Measurements from ENCODE around the gene ALG1.
"Not testable (repeated sequence)": the region's sequence is repeated elsewhere in the genome, so short reads cannot be mapped to it uniquely, and the experiment has no call there.

The ALG1 gene

DNA sequence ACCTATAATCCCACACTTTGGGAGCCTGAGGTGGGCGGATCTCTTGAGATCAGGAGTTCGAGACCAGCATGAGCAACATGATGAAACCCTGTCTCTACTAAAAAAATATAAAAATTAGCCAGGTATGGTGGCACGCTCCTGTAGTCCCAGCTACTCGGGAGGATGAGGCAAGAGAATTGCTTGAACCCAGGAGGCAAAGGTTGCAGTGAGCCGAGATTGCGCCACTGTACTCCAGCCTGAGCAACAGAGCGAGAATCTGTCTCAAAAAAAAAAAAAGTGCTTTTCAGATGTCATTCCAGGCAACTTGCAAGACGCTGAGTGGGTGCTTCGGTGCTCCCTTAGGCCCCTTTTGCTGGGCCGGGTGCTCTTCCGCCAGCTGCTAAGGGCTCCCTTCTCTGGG, 27.1 kb upstream of the ALG1 start:
- not testable (repeated sequence) for DNase-seq (ENCODE audit: low read depth in 1 of 2, low spot score in 1 of 2)

DNA sequence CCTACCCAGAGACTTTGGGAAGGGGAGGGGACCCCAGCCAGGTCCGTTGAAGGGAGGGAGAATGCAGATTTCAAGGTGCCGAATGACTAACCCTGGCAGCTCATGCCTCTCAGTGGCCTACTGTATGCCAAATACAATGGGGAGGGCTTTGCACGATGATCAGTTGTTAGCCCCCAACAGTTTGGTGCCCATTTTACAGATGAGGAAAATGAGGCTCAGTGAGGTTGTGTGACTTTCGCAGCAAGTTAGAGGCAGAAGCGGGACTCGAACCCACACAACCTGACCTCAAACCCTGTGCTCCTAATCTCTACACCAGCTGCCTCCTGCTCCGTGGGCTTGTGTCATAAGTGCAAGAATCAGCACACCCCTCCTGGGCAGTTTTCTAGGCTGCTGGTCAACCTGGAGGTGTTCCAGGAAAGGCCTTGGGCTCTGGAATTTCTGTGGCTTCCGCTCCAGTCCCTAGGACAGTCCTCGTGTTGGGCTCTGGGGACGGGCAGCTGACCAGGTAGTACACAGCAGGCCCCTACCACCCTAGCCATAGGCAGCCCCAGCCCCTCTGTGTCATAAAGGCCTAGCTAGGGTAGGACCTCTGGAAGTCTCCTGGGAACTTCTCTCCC, 26.0 kb upstream of the ALG1 start:
- no peak for DNase-seq (ENCODE audit: low read depth in 1 of 2, low spot score in 1 of 2)

DNA sequence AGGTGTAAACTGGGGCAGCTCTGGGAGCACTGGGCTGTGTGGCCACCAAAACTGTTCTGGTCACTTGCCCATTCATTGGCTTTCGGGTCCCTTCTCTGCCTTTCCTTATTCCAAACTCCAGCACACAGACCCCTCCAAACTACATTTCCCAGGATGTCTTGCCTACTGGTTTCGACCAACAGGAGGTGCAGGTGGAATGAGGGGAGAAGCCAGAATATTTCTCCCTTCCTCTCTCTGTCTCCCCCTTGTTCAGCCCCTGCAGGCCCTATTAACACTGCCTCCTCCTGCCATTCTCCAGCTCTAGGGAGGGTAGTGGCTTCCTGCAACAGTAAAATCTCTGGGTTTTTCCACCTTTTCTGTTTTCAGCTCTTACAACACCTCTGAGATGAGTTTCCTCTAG, 24.7 kb upstream of the ALG1 start:
- DNase-seq (ENCODE audit: low read depth in 1 of 2, low spot score in 1 of 2) = no peak

DNA sequence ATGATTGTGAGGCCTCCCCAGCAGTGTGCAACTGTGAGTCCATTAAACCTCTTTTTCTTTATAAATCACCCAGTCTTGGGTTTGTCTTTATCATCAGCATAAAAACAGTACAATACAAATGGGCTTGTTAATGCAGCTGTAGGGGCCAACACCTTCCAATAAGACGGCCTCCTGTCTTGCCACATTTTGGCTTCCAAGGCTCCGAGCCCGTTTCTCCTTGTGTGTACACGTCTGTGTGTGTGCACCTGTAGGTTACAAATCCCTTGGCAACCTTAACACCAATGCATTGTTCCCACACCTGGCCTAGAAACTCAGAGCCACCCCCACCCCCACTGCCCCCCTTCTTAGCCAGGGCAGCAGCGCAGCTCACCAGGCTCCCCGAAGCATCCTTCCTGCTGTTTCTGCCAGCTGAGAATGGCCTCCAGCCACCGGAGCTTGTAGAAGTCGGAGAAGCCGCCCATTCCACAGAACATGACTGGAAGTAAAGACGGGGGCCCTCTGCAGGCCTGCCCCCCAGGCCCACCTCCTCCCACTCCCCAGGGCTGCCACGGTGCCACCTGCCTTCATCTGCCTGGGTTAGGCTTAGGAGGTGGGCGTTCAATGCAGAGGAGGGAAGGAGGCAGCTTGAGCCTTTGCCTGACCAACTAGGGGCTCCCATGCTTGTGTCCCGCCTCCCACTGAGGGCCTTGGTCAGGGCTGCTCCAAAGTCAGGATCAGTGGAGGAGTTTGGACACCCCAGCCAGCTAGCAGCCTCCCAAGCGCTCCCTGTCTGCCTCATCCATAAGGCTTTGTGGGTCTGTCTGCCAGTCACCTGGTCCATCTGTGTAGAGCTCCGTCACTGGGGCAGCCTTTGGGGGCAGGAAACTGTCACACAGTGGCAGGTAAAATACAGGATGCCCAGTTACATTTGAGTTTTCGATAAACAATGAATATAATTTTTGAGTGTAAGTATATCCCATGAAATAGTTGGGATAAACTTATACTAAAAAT, 16.5 kb upstream of the ALG1 start:
- DNase-seq (ENCODE audit: low read depth in 1 of 2, low spot score in 1 of 2) = no peak

DNA sequence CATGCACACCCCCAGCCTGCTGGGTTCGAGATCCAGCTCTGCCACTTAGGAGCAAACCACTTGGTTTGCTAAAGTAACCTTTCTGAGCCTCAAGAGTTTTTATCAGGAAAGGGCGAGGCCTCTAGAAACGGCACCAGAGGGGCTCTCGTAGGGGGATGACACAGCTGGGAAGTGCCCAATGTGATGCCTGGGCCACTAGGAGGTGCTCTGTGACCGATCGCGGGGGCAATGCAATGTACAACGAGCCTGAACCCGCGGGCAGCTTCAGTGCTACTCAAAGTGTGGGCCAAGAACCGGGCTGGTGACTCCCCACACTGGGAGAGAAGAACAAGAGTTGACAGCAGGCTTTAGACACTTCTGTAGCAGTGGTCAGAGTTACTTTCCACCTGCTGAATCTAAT, 15.3 kb upstream of the ALG1 start:
- no peak for DNase-seq (ENCODE audit: low read depth in 1 of 2, low spot score in 1 of 2)

DNA sequence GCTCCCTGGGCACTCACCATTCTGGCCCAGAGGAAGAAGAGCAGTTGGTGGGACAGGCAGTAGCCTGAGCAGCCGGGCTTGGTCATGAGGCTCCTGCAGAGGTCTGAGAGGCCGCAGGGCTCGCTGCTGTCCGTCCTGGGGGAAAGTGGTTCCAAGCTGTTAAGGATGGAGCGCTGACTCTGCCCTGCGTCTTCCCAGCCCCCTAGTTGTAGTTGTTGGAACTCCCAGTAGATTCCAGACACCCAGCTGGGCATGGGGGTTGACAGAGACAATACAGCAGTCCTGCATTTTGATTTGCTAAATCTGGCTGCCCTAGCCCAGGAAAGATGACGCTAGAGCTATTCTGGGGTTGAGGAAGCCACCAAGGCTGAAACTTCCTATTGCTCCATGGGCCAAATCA, 13.2 kb upstream of the ALG1 start:
- DNase-seq (ENCODE audit: low read depth in 1 of 2, low spot score in 1 of 2) = no peak

DNA sequence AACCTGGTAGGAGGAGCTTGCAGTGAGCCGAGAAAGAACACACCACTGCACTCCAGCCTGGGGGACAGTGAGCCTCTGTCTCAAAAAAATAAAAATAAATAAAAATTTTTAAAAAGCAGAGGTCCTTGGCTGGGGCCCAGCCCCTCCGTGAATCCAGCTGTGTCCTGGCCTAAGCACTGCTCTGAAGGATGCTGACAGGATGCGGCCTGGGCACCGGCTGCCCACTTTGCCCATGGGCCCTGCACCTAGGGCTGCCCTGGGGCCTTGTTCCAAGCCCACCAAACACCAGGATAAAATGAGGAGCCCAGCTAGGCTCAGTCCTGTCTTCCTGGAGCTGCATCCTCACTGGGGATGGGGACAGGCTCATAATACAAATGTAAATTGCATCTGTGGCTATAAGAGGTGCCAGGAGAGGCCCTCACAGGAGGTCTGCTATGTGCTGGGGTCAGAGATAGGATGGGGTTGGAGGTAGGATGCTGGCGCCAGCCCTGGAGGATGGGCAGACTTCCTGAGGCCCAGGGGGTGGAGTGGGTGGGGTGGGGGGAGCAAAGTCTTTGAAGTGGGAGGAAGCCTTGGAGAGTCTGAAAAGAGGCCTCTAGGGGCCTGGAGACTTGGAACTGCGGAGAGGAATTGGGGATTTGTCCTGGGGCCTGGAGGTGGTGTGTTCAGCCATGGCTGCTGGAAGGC, 12.1 kb upstream of the ALG1 start:
- no peak for DNase-seq (ENCODE audit: low read depth in 1 of 2, low spot score in 1 of 2)

DNA sequence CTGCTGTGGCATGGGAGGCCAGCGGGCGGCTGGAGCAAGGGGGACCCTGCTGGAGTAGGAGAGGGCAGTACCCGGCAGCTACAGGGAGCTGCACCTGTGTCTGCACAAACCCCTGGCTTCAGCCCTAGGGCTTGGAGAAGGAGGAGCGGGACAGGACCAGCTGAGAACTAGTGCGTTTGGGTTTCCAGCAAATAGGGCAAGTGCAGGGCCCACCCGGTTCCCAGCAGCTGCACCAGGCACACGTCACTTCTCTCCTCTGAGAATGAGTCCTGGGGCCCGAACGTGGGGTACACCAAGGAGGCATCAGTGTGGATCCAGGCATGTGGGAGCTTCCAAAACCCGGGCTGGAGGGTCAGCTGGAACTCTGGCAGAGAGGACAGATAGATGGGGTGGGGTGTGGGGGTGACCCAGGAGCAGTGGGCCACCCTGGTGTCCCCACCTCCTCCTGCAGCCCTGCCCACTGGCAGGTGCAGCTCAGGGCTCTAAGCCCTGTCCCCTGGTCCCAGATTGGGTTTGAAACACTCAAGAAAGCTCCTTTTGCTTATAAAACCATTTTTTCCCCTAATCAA, 11.5 kb upstream of the ALG1 start:
- no peak for DNase-seq (ENCODE audit: low read depth in 1 of 2, low spot score in 1 of 2)

DNA sequence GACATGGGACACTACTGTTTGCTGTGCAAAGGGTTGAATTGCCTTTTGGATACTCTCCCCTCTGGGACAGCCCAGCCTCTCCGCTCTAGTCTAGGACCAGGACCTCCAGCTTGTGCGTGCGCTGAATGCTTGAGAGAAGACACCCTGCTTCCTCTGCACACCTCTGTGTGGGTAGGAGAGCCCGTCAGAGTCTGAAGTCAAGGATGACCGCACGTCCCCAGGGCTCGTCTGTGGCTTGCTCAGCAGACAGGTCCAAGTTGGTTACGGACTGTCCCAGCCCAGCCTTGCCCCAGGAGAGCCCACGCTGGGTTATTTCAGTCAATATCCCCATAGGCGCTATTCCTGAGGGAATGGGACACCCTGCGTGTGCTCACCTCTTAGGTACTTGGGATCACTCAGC, 9.6 kb upstream of the ALG1 start:
- no peak for DNase-seq (ENCODE audit: low read depth in 1 of 2, low spot score in 1 of 2)

DNA sequence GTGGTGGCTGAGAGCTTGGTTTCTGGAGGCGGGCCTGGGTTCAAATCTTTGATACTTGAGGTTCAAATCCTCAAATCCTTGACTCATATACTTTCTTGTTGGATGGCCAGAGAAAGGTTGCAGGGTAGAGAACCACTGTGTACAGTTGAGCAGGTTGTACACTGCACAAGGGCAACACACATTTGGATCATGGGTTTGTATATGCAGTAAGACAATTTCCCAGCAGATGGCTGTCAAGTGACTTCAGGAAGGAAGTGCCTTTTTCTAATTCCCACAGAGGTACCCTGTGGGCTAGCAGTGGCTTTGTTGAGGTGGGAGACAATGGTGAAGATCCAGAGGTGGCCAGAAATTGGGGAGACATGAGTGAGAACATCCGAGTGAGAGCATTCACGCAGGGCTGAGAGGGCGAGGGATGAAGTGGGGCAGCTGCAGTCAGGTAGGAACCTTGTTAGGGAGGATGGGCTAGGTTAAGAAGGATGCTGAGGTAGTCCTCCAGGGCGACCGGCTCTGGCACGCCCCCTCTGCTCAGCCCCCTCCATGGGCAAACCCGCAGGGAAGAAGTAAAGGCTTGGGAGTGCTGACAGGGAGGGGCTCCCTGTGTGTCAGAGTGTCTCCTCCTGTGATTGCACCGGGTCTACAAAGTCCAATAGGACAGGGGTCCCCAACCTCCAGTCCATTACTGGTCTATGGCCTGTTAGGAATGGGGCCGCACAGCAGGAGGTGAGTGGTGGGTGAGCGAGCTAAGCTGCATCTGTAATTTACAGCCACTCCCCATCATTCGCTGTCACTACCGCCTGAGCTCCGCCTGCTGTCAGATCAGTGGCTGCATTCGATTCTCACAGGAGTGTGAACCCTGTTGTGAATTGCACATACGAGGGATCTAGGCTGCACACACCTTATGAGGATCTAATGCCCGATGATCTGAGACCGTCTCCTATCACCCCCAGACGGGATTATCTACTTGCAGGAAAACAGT, 8.6 kb upstream of the ALG1 start:
- DNase-seq (ENCODE audit: low read depth in 1 of 2, low spot score in 1 of 2) = no peak

DNA sequence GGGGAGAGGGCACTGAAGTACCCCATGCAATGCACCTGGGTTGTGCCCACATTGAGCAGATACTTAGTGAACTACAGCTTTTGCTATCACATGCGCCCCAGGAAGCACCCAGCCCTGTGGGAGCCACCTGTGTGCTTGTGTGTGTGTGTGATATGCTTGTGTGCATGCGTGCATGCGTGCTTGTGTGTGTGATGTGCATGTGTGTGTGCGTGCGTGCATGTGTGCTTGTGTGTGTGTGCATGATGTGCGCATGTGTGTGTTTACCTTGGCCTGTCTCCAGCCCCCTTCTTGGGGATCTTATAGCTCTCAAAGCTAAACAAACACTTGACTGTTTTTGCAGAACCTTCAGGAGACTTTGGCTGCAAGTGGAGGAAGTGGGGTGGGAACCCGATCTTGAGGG, 6.7 kb upstream of the ALG1 start:
- DNase-seq (ENCODE audit: low read depth in 1 of 2, low spot score in 1 of 2) = no peak

DNA sequence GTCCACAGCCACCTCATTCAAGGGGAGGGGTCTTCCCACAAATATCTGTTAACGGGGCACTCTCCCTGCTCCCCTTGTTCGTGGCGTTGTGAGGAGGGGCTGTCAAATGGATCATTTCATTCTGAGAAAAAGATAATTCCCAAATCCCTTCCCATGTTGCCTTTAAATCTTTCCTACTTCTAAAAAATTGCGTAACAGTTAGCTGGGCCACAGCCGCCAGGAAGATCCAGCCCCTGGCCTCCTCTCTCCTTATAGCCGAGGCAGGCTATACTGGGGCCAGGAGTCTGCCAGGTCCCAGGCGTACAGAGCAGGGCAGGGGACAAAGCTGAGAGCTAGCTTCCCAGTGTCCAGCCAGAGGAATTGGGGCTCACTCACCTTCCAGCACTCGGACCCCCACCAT, 6.3 kb upstream of the ALG1 start:
- no peak for DNase-seq (ENCODE audit: low read depth in 1 of 2, low spot score in 1 of 2)

DNA sequence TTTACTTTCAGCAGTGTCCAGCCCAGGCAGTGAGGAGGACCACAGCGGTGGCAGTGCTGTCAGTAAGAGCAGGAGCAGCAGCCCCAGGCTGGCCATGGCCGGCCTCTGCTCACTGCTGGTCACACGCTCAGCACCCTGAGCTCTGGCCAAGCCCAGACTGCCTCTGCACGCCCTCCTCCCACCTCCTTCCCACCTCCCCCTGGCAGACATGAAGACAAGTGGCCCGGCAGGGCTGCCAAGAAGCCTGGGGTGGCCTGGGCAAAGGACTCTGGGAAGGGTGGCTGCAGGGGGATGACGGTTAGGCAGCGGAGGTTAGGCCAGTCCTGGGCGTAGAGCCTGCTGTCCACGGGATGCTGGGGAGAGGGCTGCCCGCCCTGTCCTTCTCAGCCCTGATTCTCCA, 5.8 kb upstream of the ALG1 start, which contains the start of gene C16orf89:
TSS of gene C16orf89 (minus strand) at position 144 of the 400 bp plus-strand sequence. CDS start at position 96, 48 bp downstream.
- no peak for DNase-seq (ENCODE audit: low read depth in 1 of 2, low spot score in 1 of 2)

DNA sequence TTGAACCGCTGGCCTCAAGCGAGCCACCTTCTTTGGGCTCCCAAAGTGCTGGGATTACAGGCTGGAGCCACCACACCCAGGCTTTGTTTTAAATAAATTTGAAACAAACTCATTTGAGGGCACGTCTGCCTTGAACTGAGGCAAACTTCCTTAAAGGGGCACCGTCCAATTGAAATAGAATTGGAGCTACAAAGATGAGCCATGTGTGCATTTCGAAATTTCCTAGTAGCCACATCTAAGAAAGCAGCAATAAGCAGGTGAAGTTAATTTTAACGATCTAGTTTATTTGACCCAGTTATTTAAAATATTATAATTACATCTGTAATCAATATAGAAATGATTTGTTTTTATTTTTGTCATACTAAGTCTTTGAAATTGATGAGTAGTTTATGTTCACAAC, 5.1 kb upstream of the ALG1 start:
- DNase-seq (ENCODE audit: low read depth in 1 of 2, low spot score in 1 of 2) = no peak

DNA sequence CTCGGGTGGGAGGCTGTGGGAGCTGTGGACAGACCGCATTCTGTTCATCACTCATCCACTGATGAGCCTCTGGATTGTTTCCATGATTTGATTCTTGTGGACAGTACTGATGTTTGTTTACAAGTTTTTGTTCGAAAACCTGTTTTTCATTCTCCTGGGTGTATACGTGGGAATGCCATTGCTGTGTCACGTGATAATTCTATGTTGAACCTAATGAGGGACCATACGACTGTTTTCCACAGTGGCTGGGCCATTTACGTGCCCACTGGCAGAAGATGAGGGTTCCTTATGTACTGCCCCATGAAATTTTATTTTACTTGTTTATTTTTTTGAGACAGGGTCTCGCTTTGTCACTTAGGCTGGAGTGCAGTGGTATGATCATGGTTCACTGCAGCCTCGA, 2.6 kb upstream of the ALG1 start:
- DNase-seq (ENCODE audit: low read depth in 1 of 2, low spot score in 1 of 2) = no peak

DNA sequence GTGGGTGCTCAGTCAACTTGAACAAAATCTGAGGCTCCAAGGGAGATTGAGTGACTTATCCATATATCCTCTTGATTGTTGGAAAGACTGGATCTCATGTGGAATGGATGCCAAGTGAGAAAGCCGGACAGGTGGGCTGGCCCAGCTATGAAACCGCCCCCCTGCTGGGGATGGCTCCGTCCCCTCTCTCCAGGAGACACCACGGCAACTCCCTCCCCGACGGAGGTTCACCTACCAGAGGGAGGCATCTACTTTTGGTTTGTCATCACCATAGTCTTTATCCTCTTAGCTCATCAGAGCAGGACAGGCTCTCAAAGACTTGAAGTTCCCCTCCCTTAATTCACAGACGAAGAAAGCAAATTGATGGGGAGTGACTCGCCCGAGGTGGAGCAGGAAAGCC, 1.8 kb upstream of the ALG1 start:
- DNase-seq (ENCODE audit: low read depth in 1 of 2, low spot score in 1 of 2) = no peak

DNA sequence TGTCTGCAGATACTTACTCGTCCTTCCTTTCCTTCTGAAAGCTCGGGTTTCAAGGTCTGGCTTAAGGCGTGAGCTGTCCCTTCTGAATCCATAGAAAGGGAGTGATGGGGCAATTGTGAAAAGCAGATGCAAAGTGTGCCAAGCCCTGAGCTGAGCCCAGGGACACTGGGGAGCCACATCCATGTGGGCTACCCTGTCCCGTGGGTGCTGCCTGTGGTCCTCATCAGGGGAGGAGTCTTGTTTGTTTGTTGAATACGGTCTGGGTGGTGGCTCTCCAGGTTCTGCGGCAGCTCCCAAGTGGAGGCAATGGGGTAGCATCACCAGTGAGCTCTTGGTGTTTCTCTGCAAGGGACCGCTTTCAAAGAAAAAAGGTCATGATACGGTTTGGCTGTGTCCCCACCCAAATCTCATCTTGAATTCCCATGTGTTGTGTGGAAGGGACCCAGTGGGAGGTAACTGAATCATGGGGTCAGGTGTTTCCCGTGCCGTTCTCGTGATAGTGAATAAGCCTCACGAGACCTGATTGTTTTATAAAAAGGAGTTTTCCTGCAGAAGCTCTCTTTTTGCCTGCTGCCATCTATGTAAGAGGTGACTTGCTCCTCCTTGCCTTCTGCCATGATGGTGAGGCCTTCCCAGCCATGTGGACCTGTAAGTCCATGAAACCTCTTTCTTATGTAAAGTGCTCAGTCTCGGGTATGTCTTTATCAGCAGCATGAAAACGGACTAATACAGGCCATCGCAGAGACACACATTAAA, 1.0 kb upstream of the ALG1 start:
- no peak for DNase-seq (ENCODE audit: low read depth in 1 of 2, low spot score in 1 of 2)

DNA sequence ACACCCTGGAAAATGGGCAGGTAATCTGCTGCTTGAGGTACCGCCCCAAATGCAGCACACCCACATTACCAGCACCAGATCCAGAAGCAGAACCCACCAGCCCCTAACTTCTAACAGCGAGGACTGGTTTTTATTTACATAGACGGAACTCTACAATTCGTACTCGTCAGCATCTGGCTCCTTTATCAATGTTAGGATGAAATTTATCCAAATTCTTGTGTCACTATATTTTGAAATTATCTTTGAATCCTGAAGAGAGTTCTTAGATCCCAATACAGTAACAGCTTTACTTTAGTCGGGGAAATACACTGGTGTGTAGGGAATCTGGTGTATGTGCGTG, 332 bp upstream of the ALG1 start:
- no peak for DNase-seq (ENCODE audit: low read depth in 1 of 2, low spot score in 1 of 2)

DNA sequence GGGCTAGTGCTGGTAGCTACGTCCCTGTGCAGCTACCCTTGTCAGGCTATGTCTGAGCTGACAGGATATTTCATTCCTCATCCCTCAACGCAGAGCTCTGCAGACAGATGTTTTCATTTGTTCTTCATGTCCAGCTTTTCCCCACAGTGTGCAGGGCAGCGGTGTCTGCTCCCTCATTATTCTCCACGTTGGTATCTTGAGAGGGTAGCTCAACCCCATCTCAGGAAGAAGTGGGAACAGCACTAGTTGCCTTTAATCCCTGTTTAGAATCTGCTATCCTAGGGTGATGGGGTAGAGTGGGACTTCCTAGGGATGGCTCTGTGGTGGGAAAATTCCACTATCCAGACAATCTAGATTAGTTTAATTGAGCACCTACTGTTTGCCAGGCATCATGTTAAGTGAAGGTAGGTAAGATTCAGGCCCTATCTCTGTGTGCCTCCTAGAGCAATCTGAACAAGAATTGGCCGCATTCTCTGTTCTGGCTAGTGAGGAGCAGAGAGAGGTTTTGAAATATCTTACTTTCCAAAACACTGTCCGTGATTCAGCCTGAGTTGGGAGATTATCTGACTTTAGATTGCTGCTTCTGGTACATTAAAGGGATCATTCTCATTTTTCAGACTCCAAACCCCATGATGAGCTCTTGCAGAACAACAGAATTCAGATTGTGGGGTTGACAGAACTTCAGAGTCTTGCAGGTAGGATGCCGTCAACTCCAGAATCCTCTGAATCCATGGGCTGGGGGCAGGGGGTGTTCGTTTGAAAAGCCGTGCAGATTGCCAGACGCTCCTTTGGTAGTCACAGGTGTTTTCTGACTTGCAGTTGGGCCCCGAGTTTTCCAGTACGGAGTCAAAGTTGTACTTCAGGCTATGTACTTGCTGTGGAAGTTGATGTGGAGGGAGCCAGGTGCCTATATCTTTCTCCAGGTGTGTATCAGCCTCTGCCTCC, 963 bp downstream of the ALG1 start:
- no peak for DNase-seq (ENCODE audit: low read depth in 1 of 2, low spot score in 1 of 2)
